ENCODE measurements around the gene PSAT1. TPM values are rescaled to one million over a fixed set of nuclear protein-coding genes. Genes with fewer than 3 reads are reported as not detected.

PSAT1 gene
- 215 and 225 TPM in 2 replicates for total RNA-seq (2021)
- long read RNA-seq, transcript PSAT1-201 (8 exons, 1,411 nt) = minor isoform, 189 of 2,258 reads
- long read RNA-seq, transcript PSAT1-202 (9 exons, 2,188 nt) = major isoform, 1,954 of 2,258 reads
- long read RNA-seq, partial matches to known transcripts = 39 of 2,258 reads
- long read RNA-seq, other reads (novel, unspliced or antisense) = 76 of 2,258 reads

DNA sequence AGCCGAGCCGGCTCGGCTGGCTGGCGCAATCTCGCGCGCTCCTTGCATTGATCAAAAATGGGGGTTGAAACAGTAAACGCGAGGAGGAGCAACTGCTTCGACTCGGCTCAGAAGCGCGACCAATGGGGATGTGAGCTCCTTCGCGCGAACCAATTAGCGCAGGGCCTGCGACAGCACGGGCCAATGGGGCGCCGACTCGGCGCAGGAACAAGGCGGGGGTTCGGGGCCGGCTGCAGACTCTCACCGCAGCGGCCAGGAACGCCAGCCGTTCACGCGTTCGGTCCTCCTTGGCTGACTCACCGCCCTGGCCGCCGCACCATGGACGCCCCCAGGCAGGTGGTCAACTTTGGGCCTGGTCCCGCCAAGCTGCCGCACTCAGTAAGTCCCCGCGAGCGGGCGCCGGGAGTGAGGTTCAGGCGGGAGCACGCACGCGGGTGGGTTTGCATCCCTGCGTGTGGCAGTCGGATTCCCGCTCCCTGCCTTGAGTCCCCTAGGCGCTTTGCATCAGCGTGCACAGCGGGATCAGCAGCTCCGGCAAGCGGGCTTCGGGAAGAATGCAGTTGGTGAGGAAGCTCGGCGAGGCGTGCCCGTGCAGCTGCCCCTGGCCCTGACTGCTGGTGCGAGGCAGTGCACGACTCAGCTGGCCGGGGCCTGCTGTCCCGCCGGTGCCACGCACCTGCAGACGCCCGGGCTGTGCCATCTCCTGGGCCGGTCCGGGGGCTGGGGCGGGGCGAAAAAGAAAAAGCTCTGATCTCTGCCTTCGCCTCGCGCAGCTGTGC is at the start of gene PSAT1:
PSAT1 (plus strand) TSS at position 233 of the 779 bp plus-strand sequence; CDS start at position 319, 86 bp downstream.
- H3K4ac ChIP-seq (ENCODE audit: low read depth, low read length) = peak within 1 kb of the TSS; percentile 90; the same call in 1 of the 2 replicates
- H3K79me1 ChIP-seq (ENCODE audit: insufficient read depth, low read depth, low read length, poor library complexity, severe bottlenecking) = peaks cover 4% of the 10 kb centered on the region
- H3K56ac ChIP-seq (ENCODE audit: insufficient read length, low read depth, low read length) = no peak within 1 kb of the TSS
- no peak within 1 kb of the TSS for H4K91ac ChIP-seq (ENCODE audit: insufficient read length, low read depth, low read length)
- peak within 1 kb of the TSS; percentile 95 for H3K18ac ChIP-seq (ENCODE audit: insufficient read length, low read depth, low read length)
- H2BK5ac ChIP-seq (ENCODE audit: insufficient read length, low read length) = no peak within 1 kb of the TSS
- H3K9me3 Mint-ChIP-seq = peaks cover 0 to 3% of the 10 kb centered on the region in 2 experiments; a peak in 2 of 5 replicates
- peaks cover 27% of the 10 kb centered on the region in 2 experiments for H3K4me1 Mint-ChIP-seq
- DNase-seq = peak; percentile 97
- H3K9me3 ChIP-seq (ENCODE audit: control insufficient read depth, low read depth, low read length) = no peaks in the 10 kb centered on the region
- peak within 1 kb of the TSS; percentile 66 for H3K27ac ChIP-seq (ENCODE audit: insufficient read length, low read depth, low read length)
- H3K23me2 ChIP-seq (ENCODE audit: insufficient read length, low read depth, low read length, poor library complexity, severe bottlenecking) = peaks cover 13% of the 10 kb centered on the region
- H3K79me2 ChIP-seq (ENCODE audit: insufficient read depth, low read length) = peaks cover 22% of the 10 kb centered on the region; the same call in 1 of the 2 replicates
- H3K36me3 Mint-ChIP-seq (ENCODE audit: insufficient read depth in 1 of 3, low read depth in 3 of 3) = peaks cover 28 to 41% (median 40%) of the 10 kb centered on the region in 3 experiments
- peak within 1 kb of the TSS; percentile 94 for H3K9ac ChIP-seq (ENCODE audit: extremely low read depth, insufficient read length, low read length)
- H3K23ac ChIP-seq (ENCODE audit: insufficient read length, low read depth, low read length) = no peak within 1 kb of the TSS
- H2BK20ac ChIP-seq (ENCODE audit: low read depth, low read length, poor library complexity, severe bottlenecking) = no peak within 1 kb of the TSS
- peak within 1 kb of the TSS; percentile 97 for H3K14ac ChIP-seq (ENCODE audit: insufficient read depth, low read length)
- peak within 1 kb of the TSS; percentile 98 to 99 (median 99) for H3K27ac Mint-ChIP-seq
- H3K4me1 ChIP-seq (ENCODE audit: insufficient read depth, low read length) = no peaks in the 10 kb centered on the region
- peak within 1 kb of the TSS; percentile 92 for H3T11ph ChIP-seq (ENCODE audit: low read length)
- H2AK5ac ChIP-seq (ENCODE audit: insufficient read length, low read length) = no peak within 1 kb of the TSS
- peak within 1 kb of the TSS; percentile 96 to 99 for H3K4me3 Mint-ChIP-seq
- no peaks in the 10 kb centered on the region for H4K20me1 ChIP-seq (ENCODE audit: control insufficient read depth, insufficient read depth, insufficient read length)
- no CpG with 5 or more reads among the region's 76 CpGs for WGBS (ENCODE audit: extremely low coverage, insufficient read length, low lambda C conversion rate)
- H3K4me2 ChIP-seq (ENCODE audit: insufficient read depth, insufficient read length, low read length) = peak within 1 kb of the TSS; percentile 90
- H2BK120ac ChIP-seq (ENCODE audit: low read depth, low read length, poor library complexity, severe bottlenecking) = peak within 1 kb of the TSS; percentile 61
- no peak within 1 kb of the TSS for H4K8ac ChIP-seq (replicated peaks; ENCODE audit: insufficient read length, low read depth, low read length)
- H3K27me3 ChIP-seq (ENCODE audit: insufficient read depth, low read length) = no peaks in the 10 kb centered on the region
- peak within 1 kb of the TSS; percentile 10 for H4K5ac ChIP-seq (ENCODE audit: insufficient read length, low read depth, low read length)
- TF ChIP-seq, protein P1, sequence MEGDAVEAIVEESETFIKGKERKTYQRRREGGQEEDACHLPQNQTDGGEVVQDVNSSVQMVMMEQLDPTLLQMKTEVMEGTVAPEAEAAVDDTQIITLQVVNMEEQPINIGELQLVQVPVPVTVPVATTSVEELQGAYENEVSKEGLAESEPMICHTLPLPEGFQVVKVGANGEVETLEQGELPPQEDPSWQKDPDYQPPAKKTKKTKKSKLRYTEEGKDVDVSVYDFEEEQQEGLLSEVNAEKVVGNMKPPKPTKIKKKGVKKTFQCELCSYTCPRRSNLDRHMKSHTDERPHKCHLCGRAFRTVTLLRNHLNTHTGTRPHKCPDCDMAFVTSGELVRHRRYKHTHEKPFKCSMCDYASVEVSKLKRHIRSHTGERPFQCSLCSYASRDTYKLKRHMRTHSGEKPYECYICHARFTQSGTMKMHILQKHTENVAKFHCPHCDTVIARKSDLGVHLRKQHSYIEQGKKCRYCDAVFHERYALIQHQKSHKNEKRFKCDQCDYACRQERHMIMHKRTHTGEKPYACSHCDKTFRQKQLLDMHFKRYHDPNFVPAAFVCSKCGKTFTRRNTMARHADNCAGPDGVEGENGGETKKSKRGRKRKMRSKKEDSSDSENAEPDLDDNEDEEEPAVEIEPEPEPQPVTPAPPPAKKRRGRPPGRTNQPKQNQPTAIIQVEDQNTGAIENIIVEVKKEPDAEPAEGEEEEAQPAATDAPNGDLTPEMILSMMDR (conservative IDR thresholded peaks at IDR 0.05) = no peak
- 0 out of 2 replicates have a peak within 1 kb of the TSS, but pooled peaks have one; percentile 38 for H2BK15ac ChIP-seq (ENCODE audit: low read depth, low read length)
- peak within 1 kb of the TSS; percentile 41 for H2AFZ ChIP-seq (ENCODE audit: low read length)
- H3K27me3 Mint-ChIP-seq (ENCODE audit: low read depth) = no peaks in the 10 kb centered on the region; the same call in 1 of the 2 replicates
- peak within 1 kb of the TSS; percentile 6 for H2BK12ac ChIP-seq (ENCODE audit: insufficient read length, low read depth, low read length)
